Neuronal stem cell (in vitro differentiated cells): ENCODE data around the gene FLNC.

Experiments
- DNase-seq: peaks from one replicate; pipeline ENCODE4 v3.0.0-alpha.2; 2013; ENCODE audit warnings: low spot score
- H2AFZ ChIP-seq: one replicate; pipeline ENCODE4 v1.6.1; 2013; ENCODE audit warnings: mild to moderate bottlenecking, low read length, inconsistent platforms
- H2AK5ac ChIP-seq: 2 replicates; pipeline ENCODE4 v1.6.1; 2013; ENCODE audit warnings: low read depth, mild to moderate bottlenecking, inconsistent platforms, low read length, moderate library complexity, mixed read lengths
- H2BK120ac ChIP-seq: 2 replicates; pipeline ENCODE4 v1.6.1; 2013; ENCODE audit warnings: low read depth, mild to moderate bottlenecking, inconsistent platforms, low read length, moderate library complexity, mixed read lengths
- H2BK12ac ChIP-seq: one replicate; pipeline ENCODE4 v1.6.1; 2013; ENCODE audit warnings: low read length, inconsistent platforms
- H2BK15ac ChIP-seq: 2 replicates; pipeline ENCODE4 v1.6.1; 2013; ENCODE audit warnings: mild to moderate bottlenecking, low read length, inconsistent platforms, mixed read lengths
- H2BK5ac ChIP-seq: one replicate; pipeline ENCODE4 v1.6.1; 2013; ENCODE audit warnings: inconsistent platforms, mild to moderate bottlenecking, low read length, moderate library complexity
- H3K14ac ChIP-seq: one replicate; pipeline ENCODE4 v1.6.1; 2013; ENCODE audit warnings: low read length, inconsistent platforms
- H3K18ac ChIP-seq: 2 replicates; pipeline ENCODE4 v1.6.1; 2013; ENCODE audit warnings: low read length, inconsistent platforms
- H3K23ac ChIP-seq: 2 replicates; pipeline ENCODE4 v1.6.1; 2013; ENCODE audit warnings: low read depth, mild to moderate bottlenecking, mixed read lengths, low read length, inconsistent platforms; ENCODE audit not compliant: poor library complexity
- H3K27ac ChIP-seq: replicated peaks from 3 replicates; pipeline ENCODE4 v1.5.1; 2013; ENCODE audit warnings: low read length, inconsistent platforms
- H3K27me3 ChIP-seq, 3 experiments: 2 replicates each; pipeline ENCODE4 v1.6.1; 2013; ENCODE audit warnings: low read length in 3 of 3, mild to moderate bottlenecking in 2 of 3, inconsistent platforms in 1 of 3, low read depth in 1 of 3, mixed read lengths in 1 of 3, moderate library complexity in 1 of 3; ENCODE audit not compliant: control insufficient read depth in 3 of 3, insufficient read depth in 3 of 3
- H3K36me3 ChIP-seq, 2 donors: replicated peaks in 1 of 2; 2 replicates each; pipeline ENCODE4 v1.6.1; 2013; ENCODE audit warnings: low read length in 2 of 2; ENCODE audit not compliant: control insufficient read depth in 2 of 2, insufficient read depth in 2 of 2
- H3K4ac ChIP-seq: 2 replicates; pipeline ENCODE4 v1.6.1; 2013; ENCODE audit warnings: inconsistent platforms, mild to moderate bottlenecking, low read length, moderate library complexity
- H3K4me1 ChIP-seq, 2 donors: 1 replicate in 1 of 2; 2 replicates in 1 of 2; pipeline ENCODE4 v1.6.1; 2013; ENCODE audit warnings: low read length in 2 of 2, low read depth in 1 of 2; ENCODE audit not compliant: control insufficient read depth in 2 of 2, insufficient read depth in 1 of 2
- H3K4me2 ChIP-seq: one replicate; pipeline ENCODE4 v1.6.1; 2013; ENCODE audit warnings: mild to moderate bottlenecking, low read length, inconsistent platforms; ENCODE audit not compliant: insufficient read depth, poor library complexity, severe bottlenecking
- H3K4me3 ChIP-seq, 2 donors: 2 replicates each; pipeline ENCODE4 v1.5.1; 2013; ENCODE audit warnings: low read length in 2 of 2, mild to moderate bottlenecking in 2 of 2, inconsistent platforms in 1 of 2, moderate library complexity in 1 of 2
- H3K79me1 ChIP-seq: one replicate; pipeline ENCODE4 v1.6.1; 2013; ENCODE audit warnings: low read depth, mild to moderate bottlenecking, inconsistent platforms, low read length, moderate library complexity
- H3K9ac ChIP-seq: one replicate; pipeline ENCODE4 v1.6.1; 2013; ENCODE audit warnings: mild to moderate bottlenecking, low read depth, low read length, inconsistent platforms; ENCODE audit not compliant: poor library complexity
- H3K9me3 ChIP-seq, 2 donors: replicated peaks in 1 of 2; 2 replicates each; pipeline versions ENCODE3 to v1.6.1; 2013; ENCODE audit warnings: low read length in 2 of 2, mild to moderate bottlenecking in 2 of 2, inconsistent platforms in 1 of 2, low read depth in 1 of 2, mixed read lengths in 1 of 2, moderate library complexity in 1 of 2; ENCODE audit not compliant: control insufficient read depth in 2 of 2, insufficient read depth in 1 of 2
- H4K8ac ChIP-seq: one replicate; pipeline ENCODE4 v1.6.1; 2013; ENCODE audit warnings: low read depth, mild to moderate bottlenecking, inconsistent platforms, low read length, moderate library complexity
- H4K91ac ChIP-seq: one replicate; pipeline ENCODE4 v1.6.1; 2013; ENCODE audit warnings: low read length, low read depth, mild to moderate bottlenecking, inconsistent platforms; ENCODE audit not compliant: poor library complexity
- WGBS, 2 donors: extraction: QIAGEN DNeasy Blood & Tissue Kit; methylation state at CpG; one replicate each; pipeline ENCODE4 v1.1.7; 2013; ENCODE audit warnings: missing lambda C conversion rate in 2 of 2, mixed read lengths in 1 of 2; ENCODE audit not compliant: insufficient read length in 2 of 2, insufficient replicate concordance in 1 of 2; ENCODE audit errors: extremely low coverage in 2 of 2; 5-methylcytosine and 5-hydroxymethylcytosine counted together

Gene FLNC

DNA sequence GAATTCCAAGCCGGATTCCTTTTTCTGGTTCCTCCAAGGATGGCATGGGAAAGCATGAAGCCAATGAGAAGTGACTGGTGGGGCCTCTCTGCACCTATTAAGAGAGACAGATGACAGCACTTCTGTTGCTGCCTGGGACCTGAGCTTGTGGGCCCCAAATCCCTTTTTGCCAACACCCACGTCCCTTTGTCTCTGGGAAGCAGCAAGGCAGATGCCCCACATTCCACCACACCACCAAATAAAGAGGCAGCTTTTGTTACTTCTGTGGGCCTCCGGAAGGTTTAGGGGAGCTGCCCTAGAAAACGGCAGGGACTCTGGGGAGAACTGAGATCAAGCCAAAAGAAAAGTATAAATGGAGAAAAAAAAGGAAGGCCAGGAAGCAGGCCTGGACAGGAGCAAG, 35.1 kb upstream of the FLNC start:
- no peak overlapping the region for H2BK15ac ChIP-seq
- peak overlapping the region; percentile 24 for H3K4me2 ChIP-seq
- peak overlapping the region; percentile 84 for H2BK5ac ChIP-seq
- H3K9ac ChIP-seq, result no peak overlapping the region
- H2AK5ac ChIP-seq, result no peak overlapping the region
- no peaks in the 10 kb centered on the region for H3K27me3 ChIP-seq
- H3K18ac ChIP-seq, result peak overlapping the region; percentile 15
- H2BK120ac ChIP-seq, result no peak overlapping the region
- H3K4me1 ChIP-seq, result peaks cover 7 to 19% of the 10 kb centered on the region in 2 donors
- peaks cover 8% of the 10 kb centered on the region for H3K79me1 ChIP-seq
- WGBS, 2 donors, result no CpG with 5 or more reads among the region's 4 CpGs
- no peak overlapping the region for H2AFZ ChIP-seq
- H4K91ac ChIP-seq, result no peak overlapping the region
- H4K8ac ChIP-seq, result no peak overlapping the region
- peaks cover 2 to 3% of the 10 kb centered on the region in 2 donors for H3K9me3 ChIP-seq
- no peak overlapping the region for H3K4ac ChIP-seq
- no peak overlapping the region for H3K4me3 ChIP-seq
- peak overlapping the region; percentile 88 for H3K27ac ChIP-seq
- H3K14ac ChIP-seq, result no peak overlapping the region
- peaks cover 22 to 28% of the 10 kb centered on the region in 2 donors for H3K36me3 ChIP-seq
- peak overlapping the region; percentile 3 for H3K23ac ChIP-seq
- no peak overlapping the region for H2BK12ac ChIP-seq
- DNase-seq, result no peak

DNA sequence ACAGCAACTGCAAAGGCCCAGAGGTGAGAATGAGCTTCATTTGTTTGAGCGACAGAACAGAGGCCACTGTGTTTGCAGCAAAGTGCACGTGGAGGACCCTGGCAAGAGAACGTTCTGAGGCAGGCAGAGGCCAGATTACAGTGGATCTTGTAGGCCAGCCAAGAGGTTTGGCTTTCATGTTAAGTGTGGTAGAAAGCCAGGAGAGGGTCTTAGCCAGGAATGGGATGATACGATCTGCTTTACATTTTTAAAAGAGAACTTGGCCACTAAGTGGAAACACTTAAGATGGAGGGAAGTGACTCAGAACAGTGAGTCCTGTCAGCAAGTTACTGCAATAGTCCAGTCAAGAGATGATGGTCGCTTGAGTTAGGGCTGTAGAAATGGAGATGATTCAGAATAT, 33.9 kb upstream of the FLNC start:
- Histone ChIP-seq H4K91ac (no peak overlapping the region), H2BK120ac (no peak overlapping the region), H2AFZ (no peak overlapping the region), H3K9ac (no peak overlapping the region), H3K4me1 (peaks cover 7 to 17% of the 10 kb centered on the region in 2 donors), H3K79me1 (peaks cover 8% of the 10 kb centered on the region), H3K4me2 (no peak overlapping the region), H3K23ac (no peak overlapping the region), H4K8ac (no peak overlapping the region), H3K9me3 (peaks cover 2 to 3% of the 10 kb centered on the region in 2 donors), H3K27ac (no peak overlapping the region), H3K4ac (no peak overlapping the region), H3K27me3 (no peaks in the 10 kb centered on the region), H3K36me3 (peaks cover 27 to 38% of the 10 kb centered on the region in 2 donors), H3K4me3 (no peak overlapping the region), H2AK5ac (no peak overlapping the region), H3K18ac (peak overlapping the region; percentile 65), H3K14ac (no peak overlapping the region), H2BK12ac (no peak overlapping the region), H2BK15ac (no peak overlapping the region), H2BK5ac (no peak overlapping the region)
- no peak for DNase-seq
- no CpG with 5 or more reads among the region's 5 CpGs for WGBS, 2 donors

DNA sequence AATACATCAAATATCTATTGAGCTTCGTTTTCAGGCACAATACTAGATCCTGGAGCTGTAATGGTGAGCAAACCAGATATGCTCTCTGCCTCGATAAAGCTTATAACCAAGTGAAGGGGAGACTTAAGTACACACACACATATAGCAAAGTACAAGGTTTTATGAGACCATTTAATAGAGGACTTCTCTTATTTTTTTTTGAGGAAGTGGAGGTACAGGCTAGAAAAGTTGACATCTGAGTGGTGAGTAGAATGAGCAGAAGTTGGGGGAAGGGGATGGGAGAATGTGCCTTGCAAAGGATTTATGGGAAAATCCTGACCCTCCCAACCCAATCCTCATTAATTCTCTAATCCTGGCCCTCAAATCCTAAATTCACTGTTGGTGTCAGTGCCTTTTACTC, 30.8 kb upstream of the FLNC start:
- no peak overlapping the region for H2BK5ac ChIP-seq
- WGBS, 2 donors, result no CpG with 5 or more reads among the region's 2 CpGs
- no peak overlapping the region for H2AFZ ChIP-seq

DNA sequence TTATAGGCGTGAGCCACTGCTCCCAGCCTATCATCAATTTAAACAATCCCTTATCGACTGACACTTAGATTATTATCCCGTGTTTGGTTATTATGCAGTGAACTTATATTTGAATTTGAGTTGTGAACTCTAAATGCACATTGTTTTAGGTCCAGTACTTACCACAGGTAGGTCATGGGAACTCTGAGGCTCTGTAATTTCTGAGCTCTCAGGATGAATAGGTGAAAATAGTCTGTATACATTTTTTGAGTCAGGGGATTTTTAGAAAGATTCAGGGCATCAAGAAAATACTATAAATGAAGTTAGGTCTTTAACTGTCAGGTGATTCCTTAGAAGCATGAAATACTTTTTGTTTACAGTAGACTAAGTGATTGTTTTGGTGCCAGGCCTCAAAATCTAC, 29.6 kb upstream of the FLNC start:
- H3K14ac ChIP-seq, result no peak overlapping the region
- no peak overlapping the region for H3K9ac ChIP-seq
- no peaks in the 10 kb centered on the region for H3K79me1 ChIP-seq
- H3K36me3 ChIP-seq, result peaks cover 40 to 58% of the 10 kb centered on the region in 2 donors
- no peak overlapping the region for H2BK12ac ChIP-seq
- no peak for DNase-seq
- no peak overlapping the region for H3K23ac ChIP-seq
- no peak overlapping the region for H3K4me3 ChIP-seq
- no peak overlapping the region for H3K27ac ChIP-seq
- H2BK15ac ChIP-seq, result no peak overlapping the region
- H2BK120ac ChIP-seq, result no peak overlapping the region
- H2AFZ ChIP-seq, result no peak overlapping the region
- no peak overlapping the region for H3K18ac ChIP-seq
- H2AK5ac ChIP-seq, result no peak overlapping the region
- H3K27me3 ChIP-seq, result no peaks in the 10 kb centered on the region
- no CpG with 5 or more reads among the region's 3 CpGs for WGBS, 2 donors
- no peaks in the 10 kb centered on the region for H3K4me1 ChIP-seq
- no peak overlapping the region for H3K4me2 ChIP-seq
- H4K91ac ChIP-seq, result no peak overlapping the region
- H3K4ac ChIP-seq, result no peak overlapping the region
- H3K9me3 ChIP-seq, result peaks cover 2 to 3% of the 10 kb centered on the region in 2 donors
- no peak overlapping the region for H4K8ac ChIP-seq
- no peak overlapping the region for H2BK5ac ChIP-seq

More for the DNA sequence above, 30.8 kb upstream of the FLNC start:
- Histone ChIP-seq H3K9ac (no peak overlapping the region), H3K4me3 (no peak overlapping the region), H3K79me1 (peaks cover under 1% of the 10 kb centered on the region), H4K91ac (no peak overlapping the region), H3K23ac (no peak overlapping the region), H2AK5ac (no peak overlapping the region), H3K4ac (no peak overlapping the region), H3K4me1 (peaks cover 0 to 5% of the 10 kb centered on the region in 2 donors), H3K27ac (no peak overlapping the region), H3K36me3 (peaks cover 32 to 57% of the 10 kb centered on the region in 2 donors), H3K14ac (no peak overlapping the region), H2BK12ac (no peak overlapping the region), H3K27me3 (no peaks in the 10 kb centered on the region), H3K9me3 (peaks cover 2 to 3% of the 10 kb centered on the region in 2 donors), H2BK15ac (no peak overlapping the region), H2BK120ac (no peak overlapping the region), H3K18ac (no peak overlapping the region), H4K8ac (no peak overlapping the region), H3K4me2 (no peak overlapping the region)
- no peak for DNase-seq
